C4-2B (cell line): ENCODE data around the gene CEP350.

Experiments
- ZFX ChIP-seq: fragments of 450-650 bp; IDR thresholded peaks from 2 replicates; pipeline ENCODE4 v1.6.1; 2017
- TF ChIP-seq, protein P1 (sequence below): fragments of 450-650 bp; conservative IDR thresholded peaks from 2 replicates; pipeline ENCODE4 v1.5.1; 2017; ENCODE audit warnings: mild to moderate bottlenecking

DNA sequence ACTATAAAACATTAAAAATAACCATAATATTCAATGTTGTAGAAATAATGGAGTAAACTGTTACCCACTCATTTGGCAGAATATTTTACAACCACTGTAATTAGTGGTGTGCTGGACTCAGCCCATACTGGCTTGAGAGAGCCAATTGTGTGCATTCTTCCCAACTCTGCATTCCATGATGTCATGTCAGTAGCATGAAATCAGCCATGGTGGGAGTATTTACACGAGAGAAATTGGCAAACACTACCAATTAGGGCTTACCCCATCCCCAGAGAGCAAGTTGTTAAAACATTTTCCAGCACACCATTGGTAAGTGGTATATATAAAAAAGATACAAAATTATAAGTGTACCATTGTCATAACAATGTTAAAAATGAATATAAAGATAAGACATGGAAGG lies 180.9 kb downstream of the CEP350 start:
- TF ChIP-seq, protein P1, sequence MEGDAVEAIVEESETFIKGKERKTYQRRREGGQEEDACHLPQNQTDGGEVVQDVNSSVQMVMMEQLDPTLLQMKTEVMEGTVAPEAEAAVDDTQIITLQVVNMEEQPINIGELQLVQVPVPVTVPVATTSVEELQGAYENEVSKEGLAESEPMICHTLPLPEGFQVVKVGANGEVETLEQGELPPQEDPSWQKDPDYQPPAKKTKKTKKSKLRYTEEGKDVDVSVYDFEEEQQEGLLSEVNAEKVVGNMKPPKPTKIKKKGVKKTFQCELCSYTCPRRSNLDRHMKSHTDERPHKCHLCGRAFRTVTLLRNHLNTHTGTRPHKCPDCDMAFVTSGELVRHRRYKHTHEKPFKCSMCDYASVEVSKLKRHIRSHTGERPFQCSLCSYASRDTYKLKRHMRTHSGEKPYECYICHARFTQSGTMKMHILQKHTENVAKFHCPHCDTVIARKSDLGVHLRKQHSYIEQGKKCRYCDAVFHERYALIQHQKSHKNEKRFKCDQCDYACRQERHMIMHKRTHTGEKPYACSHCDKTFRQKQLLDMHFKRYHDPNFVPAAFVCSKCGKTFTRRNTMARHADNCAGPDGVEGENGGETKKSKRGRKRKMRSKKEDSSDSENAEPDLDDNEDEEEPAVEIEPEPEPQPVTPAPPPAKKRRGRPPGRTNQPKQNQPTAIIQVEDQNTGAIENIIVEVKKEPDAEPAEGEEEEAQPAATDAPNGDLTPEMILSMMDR = no peak
- TF ChIP-seq ZFX = no peak
